HuH-7.5 (cell line): ENCODE measurements around the gene MYADM.
"Not testable (repeated sequence)": the region's sequence is repeated elsewhere in the genome, so short reads cannot be mapped to it uniquely, and the experiment has no call there.

Source experiments
- DNase-seq: peaks from one replicate; pipeline ENCODE4 v3.0.0; 2011; ENCODE audit warnings: low spot score

The MYADM gene

DNA sequence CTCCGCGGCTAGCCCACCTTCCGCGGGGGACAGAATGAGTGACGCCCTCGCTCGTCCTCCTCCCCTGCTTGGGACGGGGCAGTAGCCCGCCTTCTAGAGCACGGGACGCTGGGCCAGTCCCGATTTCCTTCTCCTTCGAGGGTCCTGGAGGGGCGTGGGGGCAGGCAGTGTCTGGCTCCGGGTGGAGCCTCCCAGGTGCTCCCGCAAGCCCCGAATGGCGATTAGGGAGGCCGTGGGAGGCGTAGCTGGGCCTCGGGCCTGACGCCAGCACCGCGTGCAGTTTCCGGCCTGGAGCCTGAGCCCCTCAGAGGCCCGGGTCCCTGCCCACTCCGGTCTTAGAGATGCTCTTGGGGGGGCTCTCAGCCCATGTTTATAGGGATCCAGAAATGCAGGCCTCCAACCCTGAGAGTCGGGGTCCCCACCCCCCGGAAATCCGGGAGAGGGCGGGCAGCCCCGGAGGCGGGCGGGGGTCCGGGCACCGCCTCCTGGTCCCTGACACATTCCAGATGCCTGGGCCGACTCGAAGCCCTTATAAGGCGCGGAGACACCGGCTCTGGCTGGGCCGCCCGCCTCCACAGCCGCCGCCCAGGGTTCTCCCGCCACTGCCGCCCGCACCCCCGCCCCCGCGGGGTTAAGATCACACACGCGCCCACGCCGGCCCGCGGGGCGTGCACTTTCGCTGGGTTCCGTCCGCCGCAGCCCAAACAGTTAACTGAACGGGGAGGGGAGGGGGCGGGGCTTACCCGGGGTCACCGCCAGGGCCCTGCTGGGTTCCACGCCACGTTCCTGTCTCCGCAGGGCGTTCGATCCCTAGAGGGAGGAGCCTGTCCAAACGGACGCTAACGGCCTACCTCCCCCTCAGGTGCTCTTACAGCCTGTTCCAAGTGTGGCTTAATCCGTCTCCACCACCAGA, 1.5 kb downstream of the MYADM start:
- peak; percentile 98 for DNase-seq

DNA sequence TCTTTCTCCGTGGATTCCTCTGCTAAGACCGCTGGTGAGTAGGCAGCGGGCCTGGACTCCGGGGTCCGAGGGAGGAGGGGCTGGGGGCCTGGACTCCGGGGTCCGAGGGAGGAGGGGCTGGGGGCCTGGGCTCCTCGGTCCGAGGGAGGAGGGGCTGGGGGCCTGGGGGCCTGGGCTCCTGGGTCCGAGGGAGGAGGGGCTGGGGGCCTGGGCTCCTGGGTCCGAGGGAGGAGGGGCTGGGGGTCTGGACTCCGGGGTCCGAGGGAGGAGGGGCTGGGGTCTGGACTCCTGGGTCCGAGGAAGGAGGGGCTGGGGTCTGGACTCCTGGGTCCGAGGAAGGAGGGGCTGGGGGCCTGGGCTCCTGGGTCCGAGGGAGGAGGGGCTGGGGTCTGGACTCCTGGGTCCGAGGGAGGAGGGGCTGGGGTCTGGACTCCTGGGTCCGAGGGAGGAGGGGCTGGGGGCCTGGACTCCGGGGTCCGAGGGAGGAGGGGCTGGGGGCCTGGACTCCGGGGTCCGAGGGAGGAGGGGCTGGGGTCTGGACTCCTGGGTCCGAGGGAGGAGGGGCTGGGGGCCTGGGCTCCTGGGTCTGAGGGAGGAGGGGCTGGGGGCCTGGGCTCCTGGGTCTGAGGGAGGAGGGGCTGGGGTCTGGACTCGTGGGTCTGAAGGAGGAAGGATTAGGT, 2.3 kb downstream of the MYADM start:
- not testable (repeated sequence) for DNase-seq

DNA sequence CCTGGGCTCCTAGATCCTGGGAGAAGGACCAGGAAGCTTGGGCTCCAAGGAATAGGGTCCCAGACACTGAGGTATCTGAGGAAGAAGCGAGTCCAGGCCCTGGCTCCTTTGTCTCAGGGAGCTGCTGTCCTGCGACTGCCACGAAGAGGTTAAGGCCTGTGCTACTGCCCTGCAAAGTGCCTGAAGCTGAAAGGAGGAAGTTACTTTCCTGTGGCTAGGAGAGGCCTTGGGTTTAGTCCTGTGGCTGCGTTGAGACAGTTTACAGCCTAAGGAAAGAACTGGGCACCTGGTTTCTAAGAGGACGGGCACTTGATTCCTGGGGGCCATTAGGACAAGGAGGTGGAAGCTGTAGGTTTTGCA, 2.8 kb downstream of the MYADM start:
- no peak for DNase-seq

DNA sequence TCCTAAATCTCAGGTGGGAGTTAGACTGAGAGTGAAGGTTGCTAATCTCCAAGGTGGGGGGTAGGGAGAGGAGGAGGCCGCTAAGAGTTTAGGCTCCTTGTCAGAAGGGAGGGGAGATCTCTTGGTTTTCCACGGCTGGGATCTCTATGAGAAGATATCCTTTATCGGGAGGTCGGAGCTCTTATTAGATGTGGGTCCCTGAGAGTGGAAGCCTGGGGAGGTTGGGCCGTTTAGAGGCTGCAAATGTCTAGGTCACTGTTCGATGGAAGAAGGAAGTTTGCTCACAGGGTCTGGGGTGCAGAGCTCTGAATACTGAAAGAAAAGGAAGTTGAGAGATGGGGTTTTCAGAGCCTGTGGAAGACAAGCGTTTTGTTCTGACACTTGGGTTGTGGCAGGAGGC, 3.8 kb downstream of the MYADM start:
- DNase-seq, result no peak

DNA sequence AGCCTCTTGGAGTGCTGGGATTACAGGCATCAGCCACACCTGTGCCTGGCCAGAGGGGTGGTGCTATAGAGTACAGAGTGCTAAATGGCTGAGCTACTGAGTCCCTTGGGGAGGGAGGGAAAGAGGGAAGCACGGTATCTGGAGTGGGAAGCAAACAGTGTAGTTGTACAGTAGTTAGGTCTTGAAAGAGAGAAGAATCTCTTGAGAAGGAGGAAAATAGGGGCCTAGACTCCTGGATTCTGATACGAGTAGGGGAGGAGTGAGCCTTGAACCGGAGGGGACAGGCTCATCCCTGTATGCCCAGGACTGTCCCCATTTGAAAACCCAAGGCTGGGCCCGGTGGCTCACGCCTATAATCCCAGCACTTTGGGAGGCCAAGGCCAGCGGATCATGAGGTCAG, 5.1 kb downstream of the MYADM start:
- no peak for DNase-seq

DNA sequence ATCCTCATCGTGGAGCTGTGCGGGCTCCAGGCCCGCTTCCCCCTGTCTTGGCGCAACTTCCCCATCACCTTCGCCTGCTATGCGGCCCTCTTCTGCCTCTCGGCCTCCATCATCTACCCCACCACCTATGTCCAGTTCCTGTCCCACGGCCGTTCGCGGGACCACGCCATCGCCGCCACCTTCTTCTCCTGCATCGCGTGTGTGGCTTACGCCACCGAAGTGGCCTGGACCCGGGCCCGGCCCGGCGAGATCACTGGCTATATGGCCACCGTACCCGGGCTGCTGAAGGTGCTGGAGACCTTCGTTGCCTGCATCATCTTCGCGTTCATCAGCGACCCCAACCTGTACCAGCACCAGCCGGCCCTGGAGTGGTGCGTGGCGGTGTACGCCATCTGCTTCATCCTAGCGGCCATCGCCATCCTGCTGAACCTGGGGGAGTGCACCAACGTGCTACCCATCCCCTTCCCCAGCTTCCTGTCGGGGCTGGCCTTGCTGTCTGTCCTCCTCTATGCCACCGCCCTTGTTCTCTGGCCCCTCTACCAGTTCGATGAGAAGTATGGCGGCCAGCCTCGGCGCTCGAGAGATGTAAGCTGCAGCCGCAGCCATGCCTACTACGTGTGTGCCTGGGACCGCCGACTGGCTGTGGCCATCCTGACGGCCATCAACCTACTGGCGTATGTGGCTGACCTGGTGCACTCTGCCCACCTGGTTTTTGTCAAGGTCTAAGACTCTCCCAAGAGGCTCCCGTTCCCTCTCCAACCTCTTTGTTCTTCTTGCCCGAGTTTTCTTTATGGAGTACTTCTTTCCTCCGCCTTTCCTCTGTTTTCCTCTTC, 6.3 kb downstream of the MYADM start:
- DNase-seq, result no peak

DNA sequence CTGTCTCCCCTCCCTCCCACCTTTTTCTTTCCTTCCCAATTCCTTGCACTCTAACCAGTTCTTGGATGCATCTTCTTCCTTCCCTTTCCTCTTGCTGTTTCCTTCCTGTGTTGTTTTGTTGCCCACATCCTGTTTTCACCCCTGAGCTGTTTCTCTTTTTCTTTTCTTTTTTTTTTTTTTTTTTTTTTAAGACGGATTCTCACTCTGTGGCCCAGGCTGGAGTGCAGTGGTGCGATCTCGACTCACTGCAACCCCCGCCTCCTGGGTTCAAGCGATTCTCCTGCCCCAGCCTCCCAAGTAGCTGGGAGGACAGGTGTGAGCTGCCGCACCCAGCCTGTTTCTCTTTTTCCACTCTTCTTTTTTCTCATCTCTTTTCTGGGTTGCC, 6.9 kb downstream of the MYADM start:
- DNase-seq, result no peak

DNA sequence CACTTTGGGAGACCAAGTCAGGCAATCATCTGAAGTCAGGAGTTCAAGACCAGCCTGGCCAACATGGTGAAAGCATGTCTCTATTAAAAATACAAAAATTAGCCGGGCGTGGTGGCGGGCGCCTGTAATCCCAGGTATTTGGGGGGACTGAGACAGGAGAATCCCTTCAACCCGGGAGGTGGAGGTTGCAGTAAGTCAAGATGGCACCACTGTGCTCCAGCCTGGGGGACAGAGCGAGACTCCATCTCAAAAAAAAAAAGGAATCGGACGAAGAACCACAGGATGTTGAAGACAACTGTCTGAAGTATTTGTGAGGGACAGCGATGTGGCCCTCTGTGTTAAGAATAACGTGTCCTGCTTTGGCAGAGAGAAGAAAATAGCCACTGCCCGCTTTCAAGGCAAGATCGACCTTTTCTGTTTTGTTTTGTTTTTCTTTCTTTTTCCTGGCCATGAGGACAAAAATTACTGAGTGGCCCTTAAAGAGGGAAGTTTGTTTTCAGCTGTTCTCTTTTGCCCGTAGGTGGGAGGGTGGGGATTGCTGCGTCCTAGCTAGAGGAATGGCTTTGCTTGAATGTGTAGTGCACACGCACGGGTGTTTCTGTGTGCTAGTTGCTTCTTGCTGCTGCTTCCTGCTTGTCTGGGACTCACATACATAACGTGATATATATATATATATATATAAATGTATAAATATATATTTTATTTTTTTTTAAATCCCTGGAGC, 8.1 kb downstream of the MYADM start:
- DNase-seq, result peak; percentile 1

DNA sequence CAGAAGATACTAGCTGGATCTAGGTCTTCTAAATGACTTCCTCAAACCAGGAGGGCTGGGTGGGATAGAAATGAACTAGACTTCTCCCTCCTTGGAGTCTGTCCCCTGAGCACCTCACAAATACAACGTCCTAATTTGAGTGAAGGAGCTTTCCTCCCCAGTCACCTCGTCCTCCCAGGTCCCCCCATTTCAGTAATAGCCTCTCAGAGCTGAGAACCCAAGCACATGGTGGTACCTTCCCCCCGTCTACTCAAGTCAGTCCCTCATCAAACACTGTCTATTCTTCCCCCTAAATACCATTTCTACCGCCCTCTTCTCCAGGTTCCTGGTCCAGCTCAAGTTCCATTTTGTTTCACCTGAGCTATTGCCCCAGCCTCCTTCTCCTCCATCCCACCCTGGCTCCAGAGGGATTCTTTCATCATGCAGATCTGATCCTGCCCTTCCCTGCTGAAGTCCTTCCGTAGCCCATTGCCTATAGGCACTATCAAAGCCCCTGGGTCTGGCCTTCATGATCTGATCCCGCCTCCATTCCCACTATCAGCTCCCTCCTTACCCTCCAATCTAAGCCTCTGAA, 9.1 kb downstream of the MYADM start:
- peak; percentile 5 for DNase-seq

DNA sequence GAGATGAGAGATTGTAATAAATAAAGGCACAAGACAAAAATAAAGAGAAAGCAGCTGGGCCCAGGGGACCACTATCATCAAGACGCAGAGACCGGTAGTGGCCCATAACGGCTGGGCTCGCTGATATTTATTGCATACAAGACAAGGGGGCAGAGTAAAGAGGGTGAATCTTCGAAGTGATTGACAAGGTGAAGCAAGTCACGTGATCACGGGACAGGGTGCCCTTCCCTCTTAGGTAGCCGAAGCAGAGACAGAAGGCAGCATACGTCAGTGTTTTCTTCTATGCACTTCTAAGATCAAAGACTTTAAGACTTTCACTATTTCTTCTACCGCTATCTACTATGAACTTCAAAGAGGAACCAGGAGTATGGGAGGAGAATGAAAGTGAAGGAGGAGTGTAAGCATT, 9.7 kb downstream of the MYADM start:
- no peak for DNase-seq

DNA sequence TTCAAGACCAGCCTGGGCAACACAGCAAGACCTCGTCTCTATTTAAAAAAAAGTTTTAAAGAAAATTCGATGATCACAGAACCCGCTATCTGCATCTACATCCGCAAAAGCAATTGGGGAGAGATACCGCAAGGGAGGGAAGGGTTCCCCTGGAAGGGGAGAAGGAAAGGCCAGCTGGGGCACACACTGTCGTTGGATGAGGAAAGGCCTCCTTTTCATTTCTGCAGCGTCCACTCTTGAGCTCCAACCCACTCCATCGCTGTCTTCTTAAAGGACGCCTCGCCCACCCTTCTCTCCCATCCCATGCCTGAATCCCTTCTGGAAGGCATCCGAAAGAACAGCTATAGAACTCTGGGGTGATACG, 11.1 kb downstream of the MYADM start:
- DNase-seq, result no peak

DNA sequence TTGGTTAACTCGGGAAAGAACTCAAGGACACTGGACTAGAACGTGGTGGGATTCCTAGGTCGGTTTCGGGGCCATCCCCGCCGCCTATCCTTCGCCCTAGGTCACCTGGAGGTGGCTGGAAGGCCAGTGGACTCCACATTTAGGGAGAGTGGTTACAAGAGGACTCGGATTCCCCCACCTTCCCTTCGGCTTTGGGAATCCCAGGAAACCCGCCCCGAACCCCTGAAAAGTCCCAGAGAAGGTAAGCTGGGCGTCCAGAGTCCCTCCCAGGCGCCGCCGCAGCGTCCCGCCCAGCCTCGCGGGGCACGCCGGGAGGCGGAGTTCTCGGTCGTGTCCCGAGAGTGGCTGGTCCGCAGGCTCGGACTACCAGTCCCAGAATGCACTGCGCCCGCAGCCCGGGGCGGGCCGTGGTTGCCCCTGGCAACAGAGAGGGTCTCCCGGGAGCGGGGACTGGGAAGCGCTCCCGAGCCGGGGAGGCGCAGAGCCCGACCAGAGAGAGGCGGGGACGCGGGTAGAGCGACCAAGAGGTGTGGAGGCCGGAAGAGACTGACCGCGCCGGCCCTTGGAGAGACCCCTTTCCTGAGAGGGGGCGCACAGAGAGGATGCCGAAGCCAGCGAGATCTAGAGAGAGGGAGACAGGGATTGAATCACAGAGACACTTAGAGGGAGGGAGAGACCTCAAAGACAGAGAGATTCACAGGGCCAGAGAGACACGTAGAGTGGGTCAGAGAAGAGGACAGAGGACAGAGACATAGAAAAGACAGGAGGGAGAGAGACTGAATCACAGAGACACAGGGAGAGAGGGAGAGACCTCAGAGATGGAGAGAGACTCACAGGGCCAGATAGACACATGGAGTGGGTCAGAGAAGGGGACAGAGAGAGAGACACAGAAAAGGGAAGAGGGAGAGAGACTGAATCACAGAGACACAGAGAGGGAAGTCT, 11.7 kb downstream of the MYADM start:
- DNase-seq, result peak; percentile 94

DNA sequence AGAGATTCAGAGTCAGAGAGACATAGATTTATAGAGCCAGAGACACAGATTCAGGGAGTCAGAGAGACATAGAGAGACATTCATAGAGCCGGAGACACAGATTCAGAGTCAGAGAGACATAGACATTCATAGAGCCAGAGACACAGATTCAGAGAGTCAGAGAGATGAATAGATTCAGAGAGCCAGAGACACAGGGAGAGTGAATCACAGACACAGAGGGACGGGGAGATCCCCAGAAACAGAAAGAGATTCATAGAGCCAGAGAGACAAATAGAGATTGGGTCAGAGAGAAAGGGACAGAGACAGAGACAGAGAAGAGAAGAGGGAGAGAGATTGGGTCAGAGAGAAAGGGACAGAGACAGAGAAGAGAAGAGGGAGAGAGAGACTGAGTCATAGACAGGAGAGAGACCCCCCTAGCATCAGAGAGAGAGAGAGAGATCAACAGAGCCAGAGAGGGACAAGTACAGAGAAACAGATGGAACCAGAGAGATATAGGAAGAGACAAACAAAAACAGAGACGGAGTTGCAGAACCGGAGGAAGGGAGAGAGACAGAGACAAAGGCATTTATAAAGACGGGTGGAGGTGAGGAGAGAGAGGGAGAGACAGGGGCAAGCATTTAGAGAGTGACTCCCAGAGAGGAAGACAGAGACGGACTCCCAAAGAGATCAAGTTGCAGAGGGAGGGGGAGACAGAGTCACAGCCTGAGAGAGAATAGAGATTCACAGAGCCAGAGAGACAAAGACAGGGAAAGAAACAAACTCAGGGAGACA, 13.2 kb downstream of the MYADM start:
- DNase-seq, result no peak

DNA sequence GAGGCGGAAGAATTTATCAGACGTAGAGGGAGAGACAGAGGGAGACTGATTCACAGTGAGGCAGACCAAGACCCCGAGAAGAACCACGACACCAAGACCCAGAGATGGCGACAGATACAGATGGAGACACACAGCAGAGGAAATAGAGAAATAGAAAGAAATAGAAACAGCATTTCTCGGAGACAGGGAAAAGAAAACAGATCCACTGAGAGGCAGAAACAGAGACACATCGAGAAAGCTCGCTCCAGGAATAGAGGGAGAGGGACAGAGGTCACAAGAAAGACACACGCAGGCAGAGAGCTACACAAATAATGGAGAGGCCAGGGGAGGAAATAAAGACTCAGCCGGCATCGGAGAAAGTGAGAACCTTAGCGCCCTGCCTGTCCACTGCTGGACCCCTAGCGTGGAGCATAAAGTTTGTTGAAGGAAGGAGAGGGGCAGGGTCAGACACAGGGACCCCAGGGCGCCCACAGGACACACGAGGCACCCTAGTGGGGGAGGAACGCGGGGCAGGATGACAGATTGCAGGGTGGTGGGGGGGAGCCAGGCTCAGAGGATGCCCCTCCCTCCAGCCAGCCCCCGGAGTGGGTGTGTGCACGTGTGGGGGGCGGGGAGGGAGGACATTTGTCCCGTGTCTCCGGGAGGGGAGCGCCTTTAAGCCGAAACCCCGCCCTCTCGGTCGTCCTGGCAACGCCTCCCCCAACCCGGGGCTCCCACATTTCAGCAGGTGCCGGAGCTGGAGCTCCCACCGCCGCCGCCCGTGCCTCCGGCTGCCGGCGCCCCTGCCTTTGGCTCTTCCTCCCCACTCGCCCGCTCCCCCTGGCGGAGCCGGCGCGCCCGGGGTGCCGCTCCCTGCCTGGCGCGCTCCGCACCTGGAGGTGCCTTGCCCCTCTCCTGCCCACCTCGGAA, 14.1 kb downstream of the MYADM start, which contains the start of gene PRKCG:
TSS of gene PRKCG (plus strand) at position 716 of the 909 bp plus-strand sequence. CDS start 298 bp downstream, outside the sequence.
- DNase-seq, result peak; percentile 64

DNA sequence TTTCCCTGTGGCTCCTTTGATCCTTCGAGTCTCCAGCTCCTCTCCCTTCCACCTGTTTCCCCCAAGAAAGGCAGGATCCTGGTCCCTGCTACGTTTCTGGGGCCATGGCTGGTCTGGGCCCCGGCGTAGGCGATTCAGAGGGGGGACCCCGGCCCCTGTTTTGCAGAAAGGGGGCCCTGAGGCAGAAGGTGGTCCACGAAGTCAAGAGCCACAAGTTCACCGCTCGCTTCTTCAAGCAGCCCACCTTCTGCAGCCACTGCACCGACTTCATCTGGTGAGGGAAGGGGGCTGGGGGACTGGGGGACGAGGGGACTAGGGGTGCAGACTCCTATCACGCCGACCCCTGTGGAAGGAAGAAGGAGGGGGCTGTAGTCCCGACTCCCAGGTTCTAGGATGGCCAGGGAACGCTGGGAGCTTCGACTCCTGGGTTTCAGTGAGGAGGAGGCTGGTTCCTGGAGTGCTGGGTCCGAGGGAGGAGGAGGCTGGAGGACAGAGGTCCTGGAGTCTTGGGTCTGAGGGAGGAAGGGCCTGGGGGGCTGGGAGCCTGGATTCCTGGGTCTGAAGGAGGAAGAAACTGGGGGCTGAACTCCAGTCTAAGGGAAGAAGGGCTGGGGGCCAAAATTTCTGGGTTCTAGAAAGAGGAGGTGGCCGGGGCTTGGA, 14.8 kb downstream of the MYADM start:
- no peak for DNase-seq

DNA sequence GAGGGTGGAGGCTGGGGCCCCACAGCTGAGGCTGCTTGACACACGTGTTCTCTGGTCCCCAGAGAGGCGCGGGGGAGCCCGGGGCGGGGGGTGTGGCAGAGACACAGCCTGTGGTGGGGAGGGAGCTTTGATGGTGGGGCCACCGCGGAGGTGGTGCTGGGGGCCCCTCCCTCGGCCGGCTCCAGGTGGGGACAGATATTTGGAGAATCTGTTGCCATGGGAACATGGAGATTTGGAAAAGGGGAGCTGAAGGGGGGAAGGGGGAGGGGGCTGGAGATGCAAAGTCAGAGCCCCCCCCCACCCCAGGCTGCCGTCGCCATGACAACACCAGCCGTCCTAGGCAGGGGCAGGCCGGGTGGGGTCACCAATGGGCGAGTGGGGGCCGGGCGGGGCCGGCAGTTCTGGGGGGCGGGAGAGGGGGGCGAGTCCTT, 15.6 kb downstream of the MYADM start:
- no peak for DNase-seq

DNA sequence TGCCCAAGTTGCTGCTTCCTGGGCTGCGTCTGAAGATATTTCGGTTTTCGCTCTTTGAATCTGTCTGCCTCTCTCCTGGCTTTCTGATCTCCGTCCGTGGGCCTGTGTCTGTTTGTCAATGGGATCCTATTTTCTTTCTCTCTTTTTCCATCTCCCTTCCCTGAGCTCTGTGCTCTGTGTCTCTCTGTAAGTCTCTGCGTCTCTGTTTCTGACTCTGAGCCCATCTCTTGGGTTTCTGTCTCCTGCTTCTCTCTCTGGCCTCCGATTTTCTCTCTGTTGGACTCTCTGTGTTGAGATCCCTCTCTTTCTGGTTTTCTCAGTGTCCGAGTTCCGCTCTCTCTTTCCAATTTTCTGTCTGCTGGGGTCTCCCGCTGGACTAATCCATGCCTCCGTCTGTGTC, 16.1 kb downstream of the MYADM start:
- DNase-seq, result no peak

DNA sequence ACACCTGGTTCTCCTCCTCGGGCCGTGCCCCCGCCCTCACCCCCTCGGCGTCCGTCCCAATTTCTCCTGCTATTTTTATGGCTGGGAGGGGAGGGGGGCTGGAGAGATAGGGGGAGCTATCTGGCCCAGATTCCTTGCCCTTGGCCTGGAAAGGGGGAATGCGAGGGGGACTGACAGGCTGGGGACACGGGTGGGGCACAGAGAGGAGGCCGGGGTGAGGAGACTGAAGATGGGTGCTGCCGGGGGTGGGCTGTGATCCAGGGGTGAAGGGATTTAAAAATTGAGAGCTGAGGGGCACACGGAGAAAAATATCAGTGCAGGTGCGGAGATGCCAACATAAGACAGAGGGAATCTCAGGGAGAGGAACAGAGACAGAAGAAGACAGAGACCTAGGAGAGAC, 16.6 kb downstream of the MYADM start:
- no peak for DNase-seq
